OCI-LY1 (cell line): ENCODE measurements around the gene SLC5A2.

Source experiments
- H2AFZ ChIP-seq: fragments of 200-600 bp; sonication (generic), shearing (Covaris generic); 2 replicates; pipeline ENCODE4 v1.6.0; 2014; ENCODE audit warnings: antibody characterized with exemption, mild to moderate bottlenecking, low read length
- H3F3A ChIP-seq: fragments of 200-600 bp; sonication (generic), shearing (Covaris generic); 2 replicates; pipeline ENCODE4 v1.6.0; 2014; ENCODE audit warnings: mild to moderate bottlenecking, antibody characterized with exemption, low read length, moderate library complexity; ENCODE audit not compliant: insufficient read depth
- H3K27ac ChIP-seq: fragments of 200-600 bp; sonication (generic); 2 replicates; pipeline ENCODE4 v1.5.1; 2014; ENCODE audit warnings: low read length, mixed run types, mild to moderate bottlenecking, low read depth; ENCODE audit not compliant: poor library complexity, severe bottlenecking
- H3K27me3 ChIP-seq: fragments of 200-600 bp; sonication (generic); 2 replicates; pipeline ENCODE4 v1.6.0; 2014; ENCODE audit warnings: antibody characterized with exemption, mild to moderate bottlenecking, low read length, moderate library complexity; ENCODE audit not compliant: insufficient read depth
- H3K36me3 ChIP-seq: fragments of 200-600 bp; sonication (generic); 2 replicates; pipeline ENCODE4 v1.6.1; 2014; ENCODE audit warnings: mild to moderate bottlenecking, antibody characterized with exemption, low read length, moderate library complexity, mixed read lengths; ENCODE audit not compliant: insufficient read depth
- H3K4me1 ChIP-seq: fragments of 200-600 bp; sonication (generic); 2 replicates; pipeline ENCODE4 v1.5.1; 2014; ENCODE audit warnings: mild to moderate bottlenecking, low read length, moderate library complexity; ENCODE audit not compliant: insufficient read depth, severe bottlenecking
- H3K4me2 ChIP-seq: fragments of 200-600 bp; sonication (generic), shearing (Covaris generic); 2 replicates; pipeline ENCODE4 v1.6.1; 2014; ENCODE audit warnings: low read length
- H3K4me3 ChIP-seq: fragments of 200-600 bp; sonication (generic); 2 replicates; pipeline ENCODE4 v1.5.1; 2014; ENCODE audit warnings: low read length, low read depth, mild to moderate bottlenecking, mixed read lengths; ENCODE audit not compliant: poor library complexity, severe bottlenecking
- H3K79me2 ChIP-seq: fragments of 200-600 bp; shearing (Covaris generic); 2 replicates; pipeline ENCODE4 v1.6.1; 2016; ENCODE audit warnings: mixed run types, low read length, mixed read lengths; ENCODE audit not compliant: insufficient read depth
- H3K9ac ChIP-seq: fragments of 200-600 bp; sonication (generic), shearing (Covaris generic); 2 replicates; pipeline ENCODE4 v1.6.1; 2014; ENCODE audit warnings: mild to moderate bottlenecking, low read length, mixed read lengths
- H3K9me2 ChIP-seq: fragments of 200-600 bp; sonication (generic), shearing (Covaris generic); 2 replicates; pipeline ENCODE4 v1.6.1; 2014; ENCODE audit warnings: low read depth, mild to moderate bottlenecking, low read length, mixed read lengths
- H3K9me3 ChIP-seq: fragments of 200-600 bp; shearing (Covaris generic); 2 replicates; pipeline ENCODE4 v1.6.1; 2014; ENCODE audit warnings: low read length, mixed read lengths
- H4K20me1 ChIP-seq: fragments of 200-600 bp; sonication (generic), shearing (Covaris generic); 2 replicates; pipeline ENCODE4 v1.6.0; 2016; ENCODE audit warnings: mild to moderate bottlenecking, low read length; ENCODE audit not compliant: insufficient read depth
- CTCF ChIP-seq: fragments of 200-600 bp; sonication (generic), shearing (Covaris generic); IDR thresholded peaks from 2 replicates; pipeline ENCODE4 v1.5.1; 2017; ENCODE audit warnings: mild to moderate bottlenecking, antibody characterized with exemption, low read length, moderate library complexity, mixed read lengths
- EZH2 ChIP-seq: fragments of 200-600 bp; sonication (generic), shearing (Covaris generic); IDR thresholded peaks from 2 replicates; pipeline ENCODE4 v1.8.0; 2017; ENCODE audit warnings: borderline replicate concordance, mixed run types, mild to moderate bottlenecking, antibody characterized with exemption, low read length, moderate library complexity, mixed read lengths

The SLC5A2 gene

DNA sequence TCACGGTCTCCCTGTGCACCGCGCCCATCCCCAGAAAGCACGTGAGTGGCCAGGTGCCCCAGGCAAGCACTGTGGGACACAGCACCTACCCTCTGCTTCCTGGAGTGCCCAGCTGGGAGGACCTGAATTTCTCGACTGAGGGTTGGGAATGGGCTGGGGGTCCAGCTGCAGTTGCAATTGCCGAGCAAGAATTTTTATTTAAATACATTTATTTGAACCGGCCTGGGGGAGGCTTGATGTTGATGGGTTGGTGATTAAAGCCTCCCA is 6.3 kb downstream of the SLC5A2 start:
- peaks cover 11% of the 10 kb centered on the region for H3K4me1 ChIP-seq
- TF ChIP-seq EZH2 (no peak), CTCF (no peak)
- H3K4me3 ChIP-seq, result no peak overlapping the region
- H3K9ac ChIP-seq, result no peak overlapping the region
- H3K27ac ChIP-seq, result no peak overlapping the region
- no peak overlapping the region for H3K4me2 ChIP-seq
- H4K20me1 ChIP-seq, result no peaks in the 10 kb centered on the region
- no peak overlapping the region for H2AFZ ChIP-seq
- no peaks in the 10 kb centered on the region for H3K9me2 ChIP-seq
- H3K79me2 ChIP-seq, result no peaks in the 10 kb centered on the region
- H3K9me3 ChIP-seq, result no peaks in the 10 kb centered on the region
- H3K27me3 ChIP-seq, result peaks cover 7% of the 10 kb centered on the region; the same call in 1 of the 2 replicates
- H3F3A ChIP-seq, result no peaks in the 10 kb centered on the region
- no peaks in the 10 kb centered on the region for H3K36me3 ChIP-seq

GRCh38 chr16:31489616-31490584 is 7.0 kb downstream of the SLC5A2 start:
- H3K9me2 ChIP-seq, result no peaks in the 10 kb centered on the region
- no peak overlapping the region for H3K4me3 ChIP-seq
- H3K36me3 ChIP-seq, result no peaks in the 10 kb centered on the region
- no peaks in the 10 kb centered on the region for H3K9me3 ChIP-seq
- no peak overlapping the region for H3K4me2 ChIP-seq
- no peaks in the 10 kb centered on the region for H4K20me1 ChIP-seq
- TF ChIP-seq EZH2, result no peak
- no peak for TF ChIP-seq CTCF
- H3K79me2 ChIP-seq, result no peaks in the 10 kb centered on the region
- no peak overlapping the region for H3K9ac ChIP-seq
- H2AFZ ChIP-seq, result no peak overlapping the region
- H3F3A ChIP-seq, result no peaks in the 10 kb centered on the region
- H3K27ac ChIP-seq, result no peak overlapping the region
- peaks cover 11% of the 10 kb centered on the region for H3K4me1 ChIP-seq
- H3K27me3 ChIP-seq, result peaks cover 7% of the 10 kb centered on the region; the same call in 1 of the 2 replicates

- Histone ChIP-seq H3F3A (no peaks in the 10 kb centered on the region), H3K9me3 (no peaks in the 10 kb centered on the region), H3K9ac (no peak overlapping the region), H3K27ac (no peak overlapping the region), H3K79me2 (no peaks in the 10 kb centered on the region), H3K4me3 (no peak overlapping the region), H3K27me3 (no peaks in the 10 kb centered on the region), H3K4me1 (peaks cover 11% of the 10 kb centered on the region), H4K20me1 (no peaks in the 10 kb centered on the region), H2AFZ (no peak overlapping the region), H3K9me2 (no peaks in the 10 kb centered on the region), H3K36me3 (no peaks in the 10 kb centered on the region), H3K4me2 (no peak overlapping the region)
- no peak for TF ChIP-seq CTCF
- TF ChIP-seq EZH2, result no peak
Measured at GRCh38 chr16:31491778-31492418, 9.0 kb downstream of the SLC5A2 start.
